Measurements from ENCODE around the gene AAK1.

Gene AAK1

DNA sequence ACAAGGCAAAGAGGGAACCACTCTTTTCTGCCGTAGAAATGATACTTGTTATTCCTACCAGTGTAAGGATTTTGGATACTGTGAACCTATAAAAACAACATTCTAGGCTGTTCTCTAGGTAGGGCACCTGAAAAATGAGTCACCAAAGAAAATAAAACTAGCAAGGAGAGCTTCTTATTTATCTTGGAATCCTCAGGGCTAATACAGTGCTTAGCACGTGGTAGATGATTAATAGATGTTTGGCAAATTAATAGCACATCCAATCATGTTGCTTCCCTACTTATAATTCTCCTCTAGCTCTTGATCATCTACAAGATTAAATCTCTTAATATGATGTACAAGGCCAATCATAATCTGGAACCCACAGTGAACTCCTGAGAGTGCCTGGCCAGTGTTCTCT, 73.1 kb downstream of the AAK1 start:
- H3K4me3 ChIP-seq (ENCODE audit: low read depth, low read length) = no peak overlapping the region
- no peak for DNase-seq (ENCODE audit: low read depth)
- TF ChIP-seq, protein P1, sequence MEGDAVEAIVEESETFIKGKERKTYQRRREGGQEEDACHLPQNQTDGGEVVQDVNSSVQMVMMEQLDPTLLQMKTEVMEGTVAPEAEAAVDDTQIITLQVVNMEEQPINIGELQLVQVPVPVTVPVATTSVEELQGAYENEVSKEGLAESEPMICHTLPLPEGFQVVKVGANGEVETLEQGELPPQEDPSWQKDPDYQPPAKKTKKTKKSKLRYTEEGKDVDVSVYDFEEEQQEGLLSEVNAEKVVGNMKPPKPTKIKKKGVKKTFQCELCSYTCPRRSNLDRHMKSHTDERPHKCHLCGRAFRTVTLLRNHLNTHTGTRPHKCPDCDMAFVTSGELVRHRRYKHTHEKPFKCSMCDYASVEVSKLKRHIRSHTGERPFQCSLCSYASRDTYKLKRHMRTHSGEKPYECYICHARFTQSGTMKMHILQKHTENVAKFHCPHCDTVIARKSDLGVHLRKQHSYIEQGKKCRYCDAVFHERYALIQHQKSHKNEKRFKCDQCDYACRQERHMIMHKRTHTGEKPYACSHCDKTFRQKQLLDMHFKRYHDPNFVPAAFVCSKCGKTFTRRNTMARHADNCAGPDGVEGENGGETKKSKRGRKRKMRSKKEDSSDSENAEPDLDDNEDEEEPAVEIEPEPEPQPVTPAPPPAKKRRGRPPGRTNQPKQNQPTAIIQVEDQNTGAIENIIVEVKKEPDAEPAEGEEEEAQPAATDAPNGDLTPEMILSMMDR (IDR thresholded peaks at IDR 0.05; ENCODE audit: insufficient read depth, low read depth, low read length, missing control alignments) = no peak

DNA sequence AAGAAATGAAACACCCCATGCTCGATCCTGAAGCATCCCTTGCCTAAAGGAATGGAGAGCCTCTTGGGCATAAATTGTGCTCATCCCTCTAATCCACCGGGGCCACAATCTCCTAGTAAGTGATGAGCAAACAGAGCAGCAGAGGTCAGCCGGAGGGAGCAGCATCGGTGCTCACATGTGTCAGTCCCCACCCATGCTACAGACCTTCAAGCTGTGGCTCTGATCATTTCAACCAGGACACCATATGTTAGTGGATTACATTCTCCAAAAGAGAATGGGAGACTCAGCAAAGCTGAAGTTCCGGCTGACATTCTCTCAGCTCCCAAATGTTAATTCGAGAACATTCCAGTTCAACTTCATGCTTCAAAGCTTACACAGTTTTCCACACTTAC, 75.6 kb downstream of the AAK1 start:
- TF ChIP-seq, protein P1 (IDR thresholded peaks at IDR 0.05; ENCODE audit: insufficient read depth, low read depth, low read length, missing control alignments) = no peak
- no peak for DNase-seq (ENCODE audit: low read depth)

DNA sequence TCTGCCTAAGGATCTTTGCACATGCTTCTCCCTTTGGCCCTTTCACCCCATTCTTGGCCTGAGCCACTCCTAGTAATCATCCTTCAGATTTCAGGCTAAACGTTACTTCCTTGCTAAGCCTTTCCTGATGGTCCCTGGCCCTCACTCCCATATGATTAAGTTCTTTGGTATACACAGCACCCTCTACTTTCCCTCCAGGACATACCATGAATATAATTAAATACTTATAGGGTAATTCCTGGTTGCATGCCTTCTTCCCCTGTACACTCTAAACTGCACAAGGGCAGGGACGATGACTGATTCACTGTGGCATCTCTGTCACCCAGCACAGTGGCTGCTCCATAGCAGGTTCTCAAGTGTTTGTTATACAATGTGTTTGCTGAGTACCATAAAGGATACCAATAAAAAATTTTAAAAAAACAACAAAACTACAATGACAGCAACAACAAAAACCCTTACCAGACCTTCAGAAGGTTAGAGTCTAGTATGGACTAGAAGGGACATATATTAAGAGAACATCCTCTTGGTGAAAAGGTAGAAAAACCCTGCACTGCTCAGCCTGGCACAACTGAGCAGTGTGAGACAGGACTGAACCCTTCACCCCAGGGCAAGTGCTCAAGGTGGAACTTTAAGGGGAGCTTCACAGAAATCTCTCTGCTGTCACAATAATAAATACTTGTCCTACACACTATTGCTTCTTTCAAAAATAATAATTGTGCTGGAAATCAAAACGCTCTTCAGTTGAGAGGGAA, 76.2 kb downstream of the AAK1 start:
- TF ChIP-seq, protein P1 (IDR thresholded peaks at IDR 0.05; ENCODE audit: insufficient read depth, low read depth, low read length, missing control alignments) = no peak
- no peak for DNase-seq (ENCODE audit: low read depth)
- no peak overlapping the region for H3K4me3 ChIP-seq (ENCODE audit: low read depth, low read length)

More for the DNA sequence above, 75.6 kb downstream of the AAK1 start:
- H3K4me3 ChIP-seq (ENCODE audit: low read depth, low read length) = no peak overlapping the region

DNA sequence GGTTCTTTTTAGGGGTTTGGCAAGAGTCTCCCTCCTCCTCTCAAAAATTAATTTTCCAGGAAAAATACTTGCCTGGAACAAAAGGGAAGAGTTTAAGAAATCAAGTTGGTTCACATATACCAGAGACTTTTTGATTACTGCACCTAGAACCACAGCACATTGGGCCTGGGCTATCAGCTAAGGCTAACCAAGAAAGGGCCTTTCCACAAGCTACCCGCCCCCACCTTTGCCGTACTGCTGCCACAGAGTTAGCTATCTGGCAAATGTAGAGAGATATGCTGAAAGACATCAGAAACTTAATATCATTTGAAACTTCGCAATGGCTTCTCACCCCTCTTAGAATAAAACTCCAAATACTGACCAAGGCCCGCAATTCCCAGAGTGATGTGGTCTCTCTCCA, 76.9 kb downstream of the AAK1 start:
- TF ChIP-seq, protein P1 (IDR thresholded peaks at IDR 0.05; ENCODE audit: insufficient read depth, low read depth, low read length, missing control alignments) = no peak
- DNase-seq (ENCODE audit: low read depth) = no peak
- H3K4me3 ChIP-seq (ENCODE audit: low read depth, low read length) = no peak overlapping the region

- TF ChIP-seq, protein P1 (IDR thresholded peaks at IDR 0.05; ENCODE audit: insufficient read depth, low read depth, low read length, missing control alignments) = peak; percentile 92
- peak; percentile 82 for DNase-seq (ENCODE audit: low read depth)
- H3K4me3 ChIP-seq (ENCODE audit: low read depth, low read length) = no peak overlapping the region
These were observed 78.1 kb downstream of the AAK1 start for GRCh38 chr2:69565431-69565839.

- DNase-seq (ENCODE audit: low read depth) = no peak
- H3K4me3 ChIP-seq (ENCODE audit: low read depth, low read length) = no peak overlapping the region
- TF ChIP-seq, protein P1 (IDR thresholded peaks at IDR 0.05; ENCODE audit: insufficient read depth, low read depth, low read length, missing control alignments) = no peak
These were observed 78.9 kb downstream of the AAK1 start for GRCh38 chr2:69564604-69565003.

DNA sequence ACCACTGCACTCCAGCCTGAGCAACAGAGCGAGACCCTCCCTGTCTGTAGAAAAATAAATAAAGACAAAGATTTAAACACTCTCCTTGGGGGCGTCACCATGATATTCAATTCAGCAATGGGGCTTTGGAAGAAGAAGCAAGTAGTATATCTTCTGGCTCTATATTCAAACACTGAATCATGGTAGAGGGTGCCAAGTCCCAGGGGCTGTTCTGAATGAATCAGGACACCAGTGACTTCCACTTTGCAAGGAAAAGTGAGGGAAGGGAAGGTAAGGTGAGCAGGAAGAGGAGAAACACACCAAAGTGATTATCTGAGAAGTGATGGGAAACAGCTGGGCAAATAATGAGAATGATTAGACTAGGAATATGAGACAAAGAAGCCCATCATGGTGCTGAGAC, 80.5 kb downstream of the AAK1 start:
- no peak overlapping the region for H3K4me3 ChIP-seq (ENCODE audit: low read depth, low read length)
- TF ChIP-seq, protein P1 (IDR thresholded peaks at IDR 0.05; ENCODE audit: insufficient read depth, low read depth, low read length, missing control alignments) = no peak
- no peak for DNase-seq (ENCODE audit: low read depth)
